Spleen (tissue), 7 donors: ENCODE results near the gene INF2.

Experiments used
- CTCF ChIP-seq, 11 experiments: fragments of 200-600 bp in 7 of 11; fragments of 450-650 bp in 4 of 11; sonication (generic) in 4 of 11; IDR thresholded peaks in 8 of 11; conservative IDR thresholded peaks in 3 of 11; 1 replicate in 7 of 11; 2 replicates in 4 of 11; pipeline versions ENCODE4 v1.4.0 to v1.8.0; 2016 to 2021; ENCODE audit warnings: antibody characterized with exemption in 11 of 11, inconsistent platforms in 4 of 11, mild to moderate bottlenecking in 1 of 11
- POLR2AphosphoS5 ChIP-seq, 3 donors: sonication (generic); formaldehyde crosslinking; IDR thresholded peaks; one replicate each; pipeline ENCODE4 v1.5.1; 2017; ENCODE audit warnings: antibody characterized with exemption in 3 of 3
- donor health status: DM: no; HTN: no; CAD: no; lungs with moderate emphysema.
- donor health status: DM: no; HTN: no; CAD: no.
- donor health status: DM: no; HTN: no; CAD: no.

GRCh38 chr14:104709387-104710039 lies 20.1 kb downstream of the INF2 start:
- no peak for TF ChIP-seq CTCF (IDR thresholded peaks at IDR 0.05 in 8 of 11, conservative IDR thresholded peaks at IDR 0.05 in 3 of 11)
- TF ChIP-seq POLR2AphosphoS5 (IDR thresholded peaks at IDR 0.05): no peak
